ENCODE measurements around the gene WNT11.

DNA sequence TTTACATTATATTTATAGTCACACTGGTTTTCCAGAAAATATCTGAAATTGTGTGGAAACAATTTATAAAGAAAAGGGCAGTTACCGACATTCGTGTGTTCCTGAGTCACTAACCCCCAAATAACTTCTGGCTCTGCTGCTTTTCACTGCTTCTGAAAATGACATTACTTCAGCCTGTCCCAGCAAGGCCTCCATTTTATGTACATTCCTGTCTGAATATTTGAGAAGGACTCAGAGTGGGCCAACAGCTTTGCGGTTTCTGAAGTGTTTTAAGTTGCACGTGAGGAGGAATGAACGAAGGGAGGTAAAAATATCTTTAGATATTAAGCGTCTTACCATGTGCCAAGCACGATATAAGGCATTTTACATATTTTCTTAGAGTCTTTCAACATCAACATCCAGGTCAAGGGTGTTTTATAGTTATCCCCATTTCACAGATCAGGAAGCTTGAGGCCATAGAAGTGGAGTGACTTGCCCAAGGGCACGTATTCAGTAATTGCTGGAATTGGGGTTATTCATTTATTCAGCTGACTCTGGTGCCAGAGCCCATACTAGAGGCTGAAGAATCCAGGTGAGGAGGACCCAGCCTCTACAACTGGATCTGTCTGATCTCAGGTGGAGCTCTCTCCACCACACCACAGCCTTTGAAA is 30.8 kb upstream of the WNT11 start:
- no peak for TF ChIP-seq EZH2phosphoT487 (IDR thresholded peaks at IDR 0.05; ENCODE audit: insufficient read depth, low read depth)
- TF ChIP-seq EZH2 (IDR thresholded peaks at IDR 0.05; ENCODE audit: insufficient read depth, poor library complexity, severe bottlenecking): no peak

Data from GM23248 (cell line).